ENCODE results near the gene SH2D3C. TPM values are rescaled to one million over a fixed set of nuclear protein-coding genes. Genes with fewer than 3 reads are reported as not detected.

The SH2D3C gene
- total RNA-seq, 2 donors from 2014 or later = 15.9 to 27.2 TPM

- H3K36me3 Mint-ChIP-seq (ENCODE audit: low read depth) = peaks cover 2% of the 10 kb centered on the region
- DNase-seq = no peak
- ATAC-seq = no peak
- peak overlapping the region; percentile 19 for H3K27ac Mint-ChIP-seq
- no peak overlapping the region for H3K4me3 Mint-ChIP-seq
- H3K27me3 Mint-ChIP-seq = no peaks in the 10 kb centered on the region
- no peaks in the 10 kb centered on the region for H3K4me1 Mint-ChIP-seq
- no peaks in the 10 kb centered on the region for H3K9me3 ChIP-seq (ENCODE audit: control insufficient read depth, low read length, poor library complexity, severe bottlenecking)
Measured at GRCh38 chr9:127744398-127745110, 33.9 kb downstream of the SH2D3C start.

- no peaks in the 10 kb centered on the region for H3K9me3 ChIP-seq (ENCODE audit: control insufficient read depth, low read length, poor library complexity, severe bottlenecking)
- DNase-seq (no peak), ATAC-seq (no peak)
- Mint-ChIP-seq H3K4me1 (no peaks in the 10 kb centered on the region), H3K27me3 (no peaks in the 10 kb centered on the region), H3K4me3 (no peak overlapping the region), H3K27ac (no peak overlapping the region), H3K36me3 (ENCODE audit: low read depth) (peaks cover 5% of the 10 kb centered on the region)
Measured at GRCh38 chr9:127742435-127743088, 35.9 kb downstream of the SH2D3C start.

DNA sequence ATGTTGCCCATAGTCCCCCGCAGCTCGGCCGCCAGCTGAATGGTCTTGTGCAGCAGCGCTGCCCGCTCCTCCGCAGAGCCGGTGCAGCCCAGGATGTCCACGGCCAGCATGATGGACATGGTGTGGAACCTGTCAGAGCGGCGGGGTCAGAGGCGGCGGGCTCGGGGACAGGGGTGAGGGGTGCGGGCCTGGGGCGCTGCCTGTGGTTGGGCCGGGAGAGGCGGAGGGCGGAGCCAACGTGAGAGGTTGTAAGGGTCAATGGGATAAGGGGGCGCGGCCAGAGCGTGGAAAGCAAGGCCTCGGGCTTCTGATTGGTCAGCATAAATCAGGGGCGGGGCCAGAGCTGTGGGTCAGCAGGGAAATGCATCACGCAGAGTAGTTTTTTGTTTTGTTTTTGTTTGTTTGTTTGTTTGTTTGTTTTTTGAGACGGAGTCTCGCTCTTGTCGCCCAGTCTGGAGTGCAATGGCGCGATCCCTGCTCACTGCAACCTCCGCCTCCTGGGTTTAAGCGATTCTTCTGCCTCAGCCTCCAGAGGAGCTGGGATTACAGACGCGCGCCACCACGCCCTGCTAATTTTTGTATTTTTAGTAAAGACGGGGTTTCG, 36.5 kb downstream of the SH2D3C start:
- no peak overlapping the region for H3K27ac Mint-ChIP-seq
- H3K4me1 Mint-ChIP-seq = no peaks in the 10 kb centered on the region
- H3K27me3 Mint-ChIP-seq = no peaks in the 10 kb centered on the region
- DNase-seq (no peak), ATAC-seq (no peak)
- peaks cover 5% of the 10 kb centered on the region for H3K36me3 Mint-ChIP-seq (ENCODE audit: low read depth)
- no peak overlapping the region for H3K4me3 Mint-ChIP-seq
- no peaks in the 10 kb centered on the region for H3K9me3 ChIP-seq (ENCODE audit: control insufficient read depth, low read length, poor library complexity, severe bottlenecking)

DNA sequence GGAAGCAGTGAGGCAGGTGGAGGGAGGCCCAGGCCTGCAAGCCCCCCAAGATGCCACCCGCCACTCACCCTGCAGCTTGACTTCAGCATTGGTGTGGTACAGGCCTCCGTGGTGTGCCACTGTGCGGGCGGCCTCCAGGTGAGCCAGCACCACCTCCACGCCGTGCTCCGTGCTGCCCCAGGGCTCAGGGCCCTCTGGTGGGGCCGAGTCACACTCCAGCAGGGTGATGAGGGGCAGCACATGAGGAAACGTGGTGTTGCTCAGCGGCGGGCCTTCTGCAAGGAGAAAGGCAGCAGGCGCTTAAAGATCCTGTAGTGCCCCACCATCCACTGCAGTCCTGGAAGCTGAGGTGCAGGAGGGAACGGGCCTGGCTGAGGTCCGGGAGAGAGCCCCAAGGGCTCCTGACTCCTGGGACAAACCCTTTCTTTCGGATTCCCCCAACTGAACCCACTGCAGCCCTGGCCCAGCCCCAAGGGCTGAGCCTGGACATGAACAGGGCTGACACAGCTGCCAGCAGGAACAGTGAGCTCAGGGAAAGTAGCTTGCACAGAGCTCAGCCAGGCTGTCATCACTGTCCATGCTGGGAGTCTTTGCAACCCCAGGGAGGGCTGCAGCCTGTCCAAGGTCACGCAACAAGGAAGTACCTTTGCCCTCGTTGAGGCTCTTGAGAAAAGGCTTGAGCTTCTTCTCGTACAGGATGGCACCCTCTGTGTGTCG, 38.7 kb downstream of the SH2D3C start:
- Mint-ChIP-seq H3K36me3 (ENCODE audit: low read depth) (peaks cover 5% of the 10 kb centered on the region), H3K4me1 (peaks cover 2% of the 10 kb centered on the region), H3K27me3 (no peaks in the 10 kb centered on the region), H3K27ac (peak overlapping the region; percentile 95), H3K4me3 (no peak overlapping the region)
- no peaks in the 10 kb centered on the region for H3K9me3 ChIP-seq (ENCODE audit: control insufficient read depth, low read length, poor library complexity, severe bottlenecking)
- ATAC-seq (no peak), DNase-seq (no peak)

GRCh38 chr9:127738666-127739065, 39.8 kb downstream of the SH2D3C start:
- H3K9me3 ChIP-seq (ENCODE audit: control insufficient read depth, low read length, poor library complexity, severe bottlenecking) = no peaks in the 10 kb centered on the region
- DNase-seq (no peak), ATAC-seq (no peak)
- H3K4me3 Mint-ChIP-seq = no peak overlapping the region
- H3K36me3 Mint-ChIP-seq (ENCODE audit: low read depth) = peaks cover 5% of the 10 kb centered on the region
- H3K4me1 Mint-ChIP-seq = peaks cover 6% of the 10 kb centered on the region
- peak overlapping the region; percentile 95 for H3K27ac Mint-ChIP-seq
- H3K27me3 Mint-ChIP-seq = no peaks in the 10 kb centered on the region

- ATAC-seq = no peak
- peaks cover 3% of the 10 kb centered on the region for H3K36me3 Mint-ChIP-seq (ENCODE audit: low read depth)
- no peak for DNase-seq
Measured at GRCh38 chr9:127735530-127736185, 42.8 kb downstream of the SH2D3C start.

DNA sequence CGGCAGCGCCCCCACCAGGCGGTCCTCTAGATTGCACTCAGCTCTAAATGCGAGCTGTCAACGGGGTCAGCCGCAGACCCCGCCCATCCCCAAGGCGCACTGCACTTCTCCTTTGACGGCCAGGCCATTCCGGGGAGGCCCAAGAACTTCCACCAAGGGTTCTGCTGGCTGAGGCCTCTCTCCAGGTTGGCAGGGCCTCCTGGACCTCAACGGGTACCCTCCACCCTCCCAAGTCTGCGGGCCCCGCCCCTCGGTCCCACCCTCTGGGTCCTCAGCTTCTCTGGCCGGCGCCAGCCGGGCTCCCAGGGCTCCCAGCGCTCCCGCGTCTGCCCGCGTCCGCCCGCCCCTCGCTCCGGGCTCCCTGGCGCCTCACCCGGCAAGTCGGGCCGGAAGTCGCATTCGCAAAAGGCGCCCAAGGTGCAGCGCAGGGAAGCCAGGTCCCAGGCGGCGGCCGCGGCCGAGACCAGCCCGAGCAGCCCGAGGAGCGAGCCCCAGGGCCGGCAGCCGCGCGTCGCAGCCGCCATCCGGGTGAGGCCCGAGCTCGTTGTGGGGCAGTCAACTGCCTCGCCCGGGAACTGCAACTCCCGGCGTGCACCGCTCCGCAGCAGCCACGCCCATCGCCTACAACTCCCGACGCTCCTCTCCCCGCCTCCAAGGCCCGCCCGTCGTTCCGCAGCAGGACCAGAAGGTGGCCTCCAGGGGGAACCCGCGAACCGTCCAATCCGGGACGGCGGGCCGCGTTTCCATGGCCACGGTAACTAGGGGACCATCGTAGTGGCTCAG, 43.5 kb downstream of the SH2D3C start, which contains the start of gene TOR2A:
TOR2A (minus strand) TSS at position 548 of the 783 bp plus-strand sequence; CDS start at position 524, 24 bp downstream.
- Mint-ChIP-seq H3K4me3 (peak within 1 kb of the TSS; percentile 94), H3K27ac (peak within 1 kb of the TSS; percentile 95), H3K36me3 (ENCODE audit: low read depth) (peaks cover 3% of the 10 kb centered on the region), H3K4me1 (peaks cover 13% of the 10 kb centered on the region), H3K27me3 (no peaks in the 10 kb centered on the region)
- DNase-seq = peak; percentile 98 to 99 (median 99)
- ATAC-seq = peak; percentile 94
- no peaks in the 10 kb centered on the region for H3K9me3 ChIP-seq (ENCODE audit: control insufficient read depth, low read length, poor library complexity, severe bottlenecking)

More at GRCh38 chr9:127735530-127736185, 42.8 kb downstream of the SH2D3C start:
- Mint-ChIP-seq H3K4me1 (peaks cover 12% of the 10 kb centered on the region), H3K4me3 (peak overlapping the region; percentile 94), H3K27ac (peak overlapping the region; percentile 95), H3K27me3 (no peaks in the 10 kb centered on the region)
- H3K9me3 ChIP-seq (ENCODE audit: control insufficient read depth, low read length, poor library complexity, severe bottlenecking) = no peaks in the 10 kb centered on the region

DNA sequence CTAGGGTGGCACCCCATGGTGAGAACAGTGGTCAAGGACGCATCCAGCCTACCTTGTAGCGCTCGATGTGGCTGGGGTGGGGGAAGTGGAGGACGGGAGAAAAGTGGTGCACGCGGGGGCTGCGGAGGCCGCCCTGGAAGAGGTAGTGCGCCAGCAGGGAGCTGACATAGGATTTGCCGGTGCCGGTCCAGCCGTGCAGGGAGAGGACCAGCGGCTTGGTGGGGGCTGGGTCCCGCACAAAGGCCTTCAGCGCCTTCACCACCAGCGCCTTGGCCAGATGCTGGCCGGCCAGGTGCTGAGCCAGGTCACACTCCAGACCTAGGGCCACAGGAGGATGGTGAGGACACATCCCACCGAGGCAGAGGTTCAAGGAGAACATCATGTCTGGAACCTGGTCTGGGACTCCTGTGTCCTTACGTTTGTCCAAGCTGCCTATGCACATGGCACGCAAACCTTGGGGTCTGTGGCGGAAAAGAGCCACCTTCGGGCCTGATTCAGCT, 44.2 kb downstream of the SH2D3C start:
- Mint-ChIP-seq H3K27me3 (no peaks in the 10 kb centered on the region), H3K4me1 (peaks cover 14% of the 10 kb centered on the region), H3K27ac (peak overlapping the region; percentile 37), H3K4me3 (peak overlapping the region; percentile 94), H3K36me3 (ENCODE audit: low read depth) (peaks cover 3% of the 10 kb centered on the region)
- H3K9me3 ChIP-seq (ENCODE audit: control insufficient read depth, low read length, poor library complexity, severe bottlenecking) = no peaks in the 10 kb centered on the region
- DNase-seq (no peak), ATAC-seq (no peak)

DNA sequence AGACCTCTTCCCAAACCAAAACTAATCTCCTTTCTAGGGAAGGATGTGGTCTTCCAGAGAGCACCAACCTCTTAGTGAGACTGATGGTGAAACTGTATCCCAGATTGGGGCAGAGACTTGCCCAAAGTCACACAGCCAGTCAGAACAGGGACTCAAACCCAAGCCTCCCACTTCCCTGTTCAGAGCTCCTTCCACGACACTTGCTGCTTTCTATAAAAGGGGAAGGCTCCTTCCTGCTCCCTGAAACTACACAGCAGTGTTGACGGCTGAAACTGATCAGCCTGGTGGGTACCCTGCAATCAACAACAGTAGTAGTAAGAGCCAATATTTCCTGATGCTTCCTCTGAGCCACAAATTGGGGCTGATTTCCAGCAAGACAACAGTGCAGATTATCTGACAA, 44.9 kb downstream of the SH2D3C start:
- H3K27ac Mint-ChIP-seq = peak overlapping the region; percentile 37

DNA sequence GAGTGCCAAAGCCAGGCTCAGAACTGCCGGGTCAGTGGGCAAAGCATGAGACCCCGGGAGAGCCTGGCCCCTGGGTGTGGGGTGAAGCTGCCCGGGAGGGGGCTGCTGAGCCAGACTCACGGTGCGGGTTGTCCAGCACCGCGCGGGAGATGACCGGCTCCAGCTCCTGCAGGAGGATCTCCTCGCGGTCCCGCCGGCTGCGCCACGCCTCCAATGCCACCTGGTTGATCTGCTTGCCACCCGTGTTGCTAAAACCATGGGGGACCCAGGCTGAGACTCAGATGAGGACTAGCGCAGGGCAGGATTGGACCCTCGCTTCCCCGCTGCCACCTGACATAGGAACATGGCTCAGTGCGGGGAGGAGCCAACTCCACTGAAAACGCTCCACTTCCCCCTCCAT, 46.0 kb downstream of the SH2D3C start:
- Mint-ChIP-seq H3K27me3 (no peaks in the 10 kb centered on the region), H3K4me1 (peaks cover 14% of the 10 kb centered on the region), H3K4me3 (no peak overlapping the region), H3K36me3 (ENCODE audit: low read depth) (no peaks in the 10 kb centered on the region), H3K27ac (no peak overlapping the region)
- H3K9me3 ChIP-seq (ENCODE audit: control insufficient read depth, low read length, poor library complexity, severe bottlenecking) = no peaks in the 10 kb centered on the region
- no peak for DNase-seq
- ATAC-seq = no peak

More for the DNA sequence above, 44.9 kb downstream of the SH2D3C start:
- DNase-seq (no peak), ATAC-seq (no peak)
- Mint-ChIP-seq H3K4me3 (peak overlapping the region; percentile 25), H3K27me3 (no peaks in the 10 kb centered on the region), H3K4me1 (peaks cover 14% of the 10 kb centered on the region), H3K36me3 (ENCODE audit: low read depth) (peaks cover 3% of the 10 kb centered on the region)
- H3K9me3 ChIP-seq (ENCODE audit: control insufficient read depth, low read length, poor library complexity, severe bottlenecking) = no peaks in the 10 kb centered on the region

- H3K4me3 Mint-ChIP-seq = no peak overlapping the region
- ATAC-seq (no peak), DNase-seq (no peak)
- H3K4me1 Mint-ChIP-seq = peaks cover 14% of the 10 kb centered on the region
- no peaks in the 10 kb centered on the region for H3K27me3 Mint-ChIP-seq
- no peaks in the 10 kb centered on the region for H3K36me3 Mint-ChIP-seq (ENCODE audit: low read depth)
- H3K27ac Mint-ChIP-seq = peak overlapping the region; percentile 43
- no peaks in the 10 kb centered on the region for H3K9me3 ChIP-seq (ENCODE audit: control insufficient read depth, low read length, poor library complexity, severe bottlenecking)
Measured at GRCh38 chr9:127731938-127732337, 46.5 kb downstream of the SH2D3C start.
